ENCODE results near the gene CIITA. TPM values are rescaled to one million over a fixed set of nuclear protein-coding genes. Genes with fewer than 3 reads are reported as not detected.
"Not testable (repeated sequence)": the region's sequence is repeated elsewhere in the genome, so short reads cannot be mapped to it uniquely, and the experiment has no call there.

CIITA gene
- total and polyA plus RNA-seq, 9 of the 15 experiments (the other 6 are each of a cell fraction or from before 2014, with no cell fraction given): 0.01 to 0.20 (median 0.11) TPM; not detected in 4

DNA sequence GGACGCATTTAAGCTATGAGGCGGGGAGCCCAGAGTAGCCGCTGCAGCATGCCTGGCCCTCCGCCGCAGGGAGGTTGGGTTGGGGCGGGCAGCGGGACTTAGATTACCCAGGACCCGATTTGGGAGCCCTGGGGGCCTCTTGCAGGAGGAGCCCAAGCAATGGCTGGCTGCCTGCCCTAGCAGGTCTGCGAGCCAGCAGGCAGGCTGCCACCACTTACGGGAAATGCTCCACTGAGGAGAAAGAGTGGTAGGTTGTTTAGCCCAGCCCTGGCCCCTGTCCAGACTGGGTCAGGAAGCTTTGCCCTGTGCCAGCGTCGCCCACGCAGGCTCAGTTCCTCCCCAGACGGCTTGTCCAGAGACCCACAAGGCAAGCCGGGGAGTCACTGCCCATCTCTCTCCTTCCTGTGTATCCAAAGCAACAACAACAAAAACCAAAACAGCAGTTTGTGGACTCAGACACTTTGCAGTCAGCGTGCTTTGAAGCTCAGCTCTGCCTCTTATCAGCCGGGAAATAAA, 48.1 kb upstream of the CIITA start (continued):
- TF ChIP-seq, protein P1, sequence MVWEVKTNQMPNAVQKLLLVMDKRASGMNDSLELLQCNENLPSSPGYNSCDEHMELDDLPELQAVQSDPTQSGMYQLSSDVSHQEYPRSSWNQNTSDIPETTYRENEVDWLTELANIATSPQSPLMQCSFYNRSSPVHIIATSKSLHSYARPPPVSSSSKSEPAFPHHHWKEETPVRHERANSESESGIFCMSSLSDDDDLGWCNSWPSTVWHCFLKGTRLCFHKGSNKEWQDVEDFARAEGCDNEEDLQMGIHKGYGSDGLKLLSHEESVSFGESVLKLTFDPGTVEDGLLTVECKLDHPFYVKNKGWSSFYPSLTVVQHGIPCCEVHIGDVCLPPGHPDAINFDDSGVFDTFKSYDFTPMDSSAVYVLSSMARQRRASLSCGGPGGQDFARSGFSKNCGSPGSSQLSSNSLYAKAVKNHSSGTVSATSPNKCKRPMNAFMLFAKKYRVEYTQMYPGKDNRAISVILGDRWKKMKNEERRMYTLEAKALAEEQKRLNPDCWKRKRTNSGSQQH (CRISPR knock-in tag; IDR thresholded peaks at IDR 0.05): no peak
- TF ChIP-seq, protein P2, sequence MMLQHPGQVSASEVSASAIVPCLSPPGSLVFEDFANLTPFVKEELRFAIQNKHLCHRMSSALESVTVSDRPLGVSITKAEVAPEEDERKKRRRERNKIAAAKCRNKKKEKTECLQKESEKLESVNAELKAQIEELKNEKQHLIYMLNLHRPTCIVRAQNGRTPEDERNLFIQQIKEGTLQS (IDR thresholded peaks at IDR 0.05): no peak
- TF ChIP-seq, protein P2 (CRISPR knock-in tag; conservative IDR thresholded peaks at IDR 0.05): no peak

DNA sequence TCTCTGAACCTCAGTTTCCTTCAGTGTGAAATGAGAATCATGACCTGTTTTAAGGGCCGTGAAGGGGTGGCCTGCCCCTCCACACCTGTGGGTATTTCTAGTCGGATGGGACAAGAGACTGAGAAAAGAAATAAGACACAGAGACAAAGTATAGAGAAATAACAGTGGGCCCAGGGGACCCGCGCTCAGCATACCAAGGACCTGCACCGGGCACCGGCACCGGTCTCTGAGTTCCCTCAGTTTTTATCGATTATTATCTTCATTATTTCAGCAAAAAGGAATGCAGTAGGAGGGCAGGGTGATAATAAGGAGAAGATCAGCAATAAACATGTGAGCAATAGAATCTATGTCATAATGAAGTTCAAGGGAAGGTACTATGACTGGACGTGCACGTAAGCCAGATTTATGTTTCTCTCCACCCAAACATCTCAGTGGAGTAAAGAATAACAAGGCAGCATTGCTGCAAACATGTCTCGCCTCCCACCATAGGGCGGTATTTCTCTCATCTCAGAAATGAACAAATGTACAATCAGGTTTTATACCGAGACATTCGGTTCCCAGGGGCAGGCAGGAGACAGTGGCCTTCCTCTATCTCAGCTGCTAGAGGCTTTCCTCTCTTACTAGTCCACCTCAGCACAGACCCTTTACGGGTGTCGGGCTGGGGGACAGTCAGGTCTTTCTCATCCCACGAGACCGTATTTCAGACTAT, 47.5 kb upstream of the CIITA start:
- H3K36me3 ChIP-seq (ENCODE audit: control insufficient read depth, insufficient read depth, low read length); DNase-seq (ENCODE audit: extremely low read depth in 1 of 4, low spot score in 3 of 4); POLR2A ChIA-PET; H3K27ac ChIP-seq (ENCODE audit: extremely low read depth, low read depth, low read length); H3K79me2 ChIP-seq (ENCODE audit: control insufficient read depth, insufficient read depth, low read length); in situ Hi-C loops (cut with MboI); intact Hi-C loops (cut with micrococcal nuclease); H4K20me1 ChIP-seq (replicated peaks; ENCODE audit: control insufficient read depth, insufficient read depth, low read length); H3K4me1 ChIP-seq (replicated peaks in 1 of 2; ENCODE audit: control insufficient read depth in 2 of 2, insufficient read depth in 2 of 2, low read length in 2 of 2); H3K9me3 ChIP-seq (replicated peaks; ENCODE audit: control insufficient read depth, insufficient read depth, low read depth, low read length); BruUV-seq (replicated peaks); H3K4me2 ChIP-seq (ENCODE audit: insufficient read depth, low read length); H2AFZ ChIP-seq (ENCODE audit: low read depth, low read length); CTCF ChIA-PET (ENCODE audit: low intra/inter-chr PET ratio); FAIRE-seq; H3K4me3 ChIP-seq; H3K9me1 ChIP-seq (ENCODE audit: control insufficient read depth, insufficient read depth, low read length); H3K9ac ChIP-seq (ENCODE audit: insufficient read depth in 1 of 2, low read depth in 2 of 2, low read length in 2 of 2); ATAC-seq: not testable (repeated sequence)
- peaks cover 21 to 41% of the 10 kb centered on the region in 2 experiments for H3K27me3 ChIP-seq (ENCODE audit: control insufficient read depth in 2 of 2, insufficient read depth in 2 of 2, low read length in 2 of 2)
- WGBS (ENCODE audit: insufficient coverage, low coverage, missing lambda C conversion rate): 5% methylated on average over 14 of the region's 18 CpGs

DNA sequence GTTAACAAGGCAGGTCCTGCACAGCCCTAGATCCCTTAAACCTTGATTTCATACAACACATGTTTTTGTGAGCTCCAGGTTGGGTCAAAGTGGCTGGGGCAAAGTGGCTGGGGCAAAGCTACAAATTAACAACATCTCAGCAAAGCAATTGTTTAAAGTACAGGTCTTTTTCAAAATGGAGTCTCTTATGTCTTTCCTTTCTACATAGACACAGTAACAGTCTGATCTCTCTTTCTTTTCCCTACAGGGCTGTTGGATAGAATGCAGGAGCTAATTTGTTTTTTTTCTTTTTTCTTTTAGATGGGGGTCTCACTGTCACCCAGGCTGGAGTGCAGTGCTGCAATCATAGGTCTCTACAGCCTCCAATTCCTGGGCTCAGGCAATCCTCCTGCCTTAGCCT, 46.8 kb upstream of the CIITA start:
- H3K9me3 ChIP-seq (replicated peaks; ENCODE audit: control insufficient read depth, insufficient read depth, low read depth, low read length); H3K36me3 ChIP-seq (ENCODE audit: control insufficient read depth, insufficient read depth, low read length); CTCF ChIA-PET (ENCODE audit: low intra/inter-chr PET ratio); BruUV-seq (replicated peaks); intact Hi-C loops (cut with micrococcal nuclease); H3K4me1 ChIP-seq (replicated peaks in 1 of 2; ENCODE audit: control insufficient read depth in 2 of 2, insufficient read depth in 2 of 2, low read length in 2 of 2); H3K4me3 ChIP-seq; H2AFZ ChIP-seq (ENCODE audit: low read depth, low read length); POLR2A ChIA-PET; H3K79me2 ChIP-seq (ENCODE audit: control insufficient read depth, insufficient read depth, low read length); H3K9me1 ChIP-seq (ENCODE audit: control insufficient read depth, insufficient read depth, low read length); H3K4me2 ChIP-seq (ENCODE audit: insufficient read depth, low read length); in situ Hi-C loops (cut with MboI); DNase-seq (ENCODE audit: extremely low read depth in 1 of 4, low spot score in 3 of 4); FAIRE-seq; H3K9ac ChIP-seq (ENCODE audit: insufficient read depth in 1 of 2, low read depth in 2 of 2, low read length in 2 of 2); H4K20me1 ChIP-seq (replicated peaks; ENCODE audit: control insufficient read depth, insufficient read depth, low read length); ATAC-seq; H3K27ac ChIP-seq (ENCODE audit: extremely low read depth, low read depth, low read length): not testable (repeated sequence)
- peaks cover 21 to 36% of the 10 kb centered on the region in 2 experiments for H3K27me3 ChIP-seq (ENCODE audit: control insufficient read depth in 2 of 2, insufficient read depth in 2 of 2, low read length in 2 of 2)
